Fibroblast of pulmonary artery (primary cell): ENCODE results near the gene PHACTR1.

Experiments
- DNase-seq: peaks from one replicate; pipeline ENCODE4 v3.0.0-alpha.2; 2010; ENCODE audit warnings: low read depth
- H3K4me3 ChIP-seq: replicated peaks from 2 replicates; pipeline ENCODE4 v1.5.1; 2011; ENCODE audit warnings: low read depth, mild to moderate bottlenecking, control low read depth, low read length, moderate library complexity
- CTCF ChIP-seq: IDR thresholded peaks from 2 replicates; pipeline ENCODE4 v1.5.1; 2011; ENCODE audit warnings: mild to moderate bottlenecking, control low read depth, low read length, inconsistent platforms; ENCODE audit errors: missing control alignments

The PHACTR1 gene

DNA sequence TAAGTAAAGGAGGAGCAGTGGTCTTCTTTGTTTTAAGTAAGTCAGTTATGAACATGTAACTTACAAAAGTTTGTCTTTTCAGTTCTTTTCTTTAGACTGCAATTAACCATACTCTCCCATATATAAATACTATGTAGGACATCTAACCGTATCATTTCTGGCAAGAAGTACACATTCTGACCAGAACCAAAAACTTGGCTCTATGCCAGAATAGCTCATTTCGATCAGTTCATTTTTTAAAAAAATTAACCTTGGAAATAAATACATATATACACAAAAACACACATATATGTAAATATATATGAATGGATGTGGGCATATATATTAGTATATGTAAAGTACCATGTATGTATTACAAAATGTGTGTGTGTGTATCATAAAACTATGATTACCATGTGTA lies 145.0 kb downstream of the PHACTR1 start:
- TF ChIP-seq CTCF: no peak
- H3K4me3 ChIP-seq: no peak overlapping the region
- no peak for DNase-seq

GRCh38 chr6:12865117-12865516 lies 148.6 kb downstream of the PHACTR1 start:
- no peak for TF ChIP-seq CTCF
- no peak overlapping the region for H3K4me3 ChIP-seq
- no peak for DNase-seq

GRCh38 chr6:12865671-12866181 lies 149.2 kb downstream of the PHACTR1 start:
- H3K4me3 ChIP-seq: no peak overlapping the region
- DNase-seq: no peak
- no peak for TF ChIP-seq CTCF

DNA sequence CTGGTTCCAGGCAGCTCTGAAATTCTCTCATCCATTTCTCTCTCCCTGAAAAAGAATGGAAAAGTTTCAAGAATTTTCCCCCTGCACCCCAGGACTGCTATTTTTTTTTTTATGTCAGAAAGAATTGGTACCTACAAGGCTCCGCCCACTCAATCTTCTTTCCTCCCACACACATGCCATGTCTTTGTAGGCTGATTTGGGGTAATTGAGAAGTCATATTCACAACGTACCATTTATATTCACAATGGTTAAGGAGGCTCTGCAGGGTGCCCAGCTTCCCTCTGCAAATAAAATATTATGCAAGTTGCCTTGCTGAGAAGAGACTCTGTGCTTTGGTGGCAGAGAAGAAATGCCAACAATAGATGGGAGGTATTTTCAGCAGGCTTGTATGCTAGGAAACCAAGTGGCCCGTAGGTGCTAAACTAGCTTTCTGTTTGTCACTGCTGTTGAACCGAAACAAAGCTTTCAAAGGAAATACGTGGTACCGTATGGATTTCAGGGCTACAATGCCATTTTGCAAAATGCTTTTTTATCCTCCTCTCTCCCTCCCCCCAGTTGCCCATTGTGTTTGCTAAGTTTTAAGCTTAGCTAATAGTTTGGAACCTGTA lies 150.0 kb downstream of the PHACTR1 start:
- no peak for TF ChIP-seq CTCF
- no peak overlapping the region for H3K4me3 ChIP-seq
- no peak for DNase-seq

DNA sequence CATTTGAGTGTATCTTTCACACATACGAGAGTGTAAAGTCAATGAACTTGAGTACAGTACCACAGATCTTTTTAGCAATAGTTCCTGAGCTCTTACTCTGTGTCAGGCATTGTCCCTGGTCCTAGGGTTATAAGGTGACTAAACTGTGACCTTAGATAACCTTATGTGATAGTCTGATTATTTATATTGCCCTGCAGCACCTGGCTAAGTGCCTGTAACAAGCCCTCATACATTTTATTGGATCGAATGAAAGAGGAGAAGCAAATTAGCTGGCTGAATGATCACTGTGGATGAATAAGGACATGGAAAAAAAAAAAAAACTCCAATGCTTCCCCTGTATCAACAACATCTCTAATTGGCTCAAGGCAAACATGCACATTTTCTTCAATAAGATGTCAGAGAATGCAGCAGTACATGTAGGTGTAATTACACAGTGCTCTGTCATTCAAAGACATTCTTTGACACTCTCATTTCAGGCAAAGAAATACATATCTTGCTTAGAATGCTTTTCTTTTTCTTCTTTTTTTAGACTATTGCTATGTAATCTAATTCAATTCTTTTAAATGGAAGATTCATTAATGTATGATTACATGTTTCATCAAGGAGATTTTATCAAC lies 153.4 kb downstream of the PHACTR1 start:
- H3K4me3 ChIP-seq: no peak overlapping the region
- no peak for DNase-seq
- no peak for TF ChIP-seq CTCF

DNA sequence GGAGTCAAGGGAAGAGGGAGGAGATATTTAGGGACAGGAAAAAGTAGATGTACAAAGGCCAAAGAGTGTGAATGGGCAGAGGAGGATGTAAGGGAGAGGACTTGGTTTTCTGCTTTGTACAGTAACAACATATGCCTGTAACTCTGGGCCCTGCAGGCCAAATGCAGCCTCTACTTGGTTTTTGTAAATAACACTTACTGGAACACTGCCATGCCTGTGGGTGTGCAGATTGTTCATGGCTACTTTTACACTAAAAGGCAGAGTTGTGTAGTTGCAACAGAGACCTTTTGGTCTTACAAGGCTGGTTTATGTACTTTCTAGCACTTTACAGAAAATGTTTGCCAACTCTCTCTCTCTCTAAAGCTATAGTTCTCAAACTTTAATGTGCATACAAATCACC lies 157.1 kb downstream of the PHACTR1 start:
- no peak for TF ChIP-seq CTCF
- peak; percentile 7 for DNase-seq
- no peak overlapping the region for H3K4me3 ChIP-seq

DNA sequence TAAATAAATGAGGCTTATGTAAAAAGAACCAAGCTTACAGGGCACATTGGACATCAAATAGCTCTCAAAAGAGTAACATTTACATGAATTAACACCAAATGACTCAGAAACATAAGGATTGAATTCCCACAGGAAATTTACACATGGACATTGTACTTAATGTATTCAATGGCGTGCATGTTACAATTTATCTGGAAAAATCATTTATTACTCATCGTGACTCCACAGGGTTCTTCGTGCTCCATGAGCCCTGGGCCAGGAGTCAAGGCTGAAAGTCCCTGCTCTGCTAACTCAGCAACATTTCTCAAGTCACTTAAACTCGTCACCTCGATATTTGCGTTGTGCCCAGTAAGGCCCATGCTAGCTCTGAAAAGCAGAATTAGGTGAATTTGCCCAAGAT lies 158.5 kb downstream of the PHACTR1 start:
- DNase-seq: peak; percentile 8
- no peak overlapping the region for H3K4me3 ChIP-seq
- no peak for TF ChIP-seq CTCF
